Heart left ventricle (tissue), 16 donors: ENCODE data around the gene CDH23. TPM values are rescaled to one million over a fixed set of nuclear protein-coding genes. Genes with fewer than 3 reads are reported as not detected.

Experiments
- ATAC-seq, 4 donors: fragments of 200-7000 bp; cut with Tn5 transposase; one replicate each; pipeline ENCODE4 v1.9.1; 2020 to 2022; ENCODE audit warnings: moderate library complexity in 4 of 4, mild to moderate bottlenecking in 3 of 4, moderate number of reproducible peaks in 1 of 4
- DNase-seq, 5 donors: peaks; one replicate each; pipeline ENCODE4 v3.0.0-alpha.2; 2020
- H3K27ac ChIP-seq, 12 donors: fragments of 200-600 bp; sonication (generic) in 4 of 12; one replicate each; pipeline versions ENCODE4 v1.5.0 to v1.8.0; 2016 to 2022; ENCODE audit warnings: mild to moderate bottlenecking in 2 of 12
- H3K27me3 ChIP-seq, 9 donors: fragments of 200-600 bp; sonication (generic) in 2 of 9; one replicate each; pipeline versions ENCODE4 v1.5.1 to v1.8.0; 2016 to 2022; ENCODE audit warnings: mild to moderate bottlenecking in 3 of 9
- H3K36me3 ChIP-seq, 9 donors: fragments of 200-600 bp; sonication (generic) in 2 of 9; one replicate each; pipeline versions ENCODE4 v1.5.0 to v1.8.0; 2018 to 2022; ENCODE audit warnings: mild to moderate bottlenecking in 2 of 9
- H3K4me1 ChIP-seq, 12 donors: fragments of 200-600 bp; sonication (generic) in 4 of 12; one replicate each; pipeline versions ENCODE4 v1.5.0 to v1.8.0; 2016 to 2022; ENCODE audit warnings: mild to moderate bottlenecking in 3 of 12
- H3K4me3 ChIP-seq, 12 donors: fragments of 200-600 bp; sonication (generic) in 4 of 12; one replicate each; pipeline versions ENCODE4 v1.5.0 to v1.8.0; 2017 to 2022; ENCODE audit warnings: mild to moderate bottlenecking in 9 of 12, moderate library complexity in 4 of 12
- H3K9me3 ChIP-seq, 12 donors: fragments of 200-600 bp; sonication (generic) in 4 of 12; one replicate each; pipeline versions ENCODE4 v1.5.0 to v1.8.0; 2016 to 2022; ENCODE audit warnings: mild to moderate bottlenecking in 1 of 12
- POLR2A ChIP-seq, 2 donors: fragments of 450-650 bp; IDR thresholded peaks; one replicate each; pipeline ENCODE4 v1.6.1; 2017; ENCODE audit warnings: antibody characterized with exemption in 2 of 2, mild to moderate bottlenecking in 2 of 2, moderate library complexity in 2 of 2
- WGBS, 4 donors: extraction: QIAGEN DNeasy Blood & Tissue Kit in 2 of 4; methylation state at CpG; one replicate each; pipeline versions ENCODE4 v1.1.5 to v1.1.7; 2013 to 2018; 5-methylcytosine and 5-hydroxymethylcytosine counted together
- intact Hi-C, 10 donors: fragments of 100-400 bp; cut with DNase I; formaldehyde crosslinking; loops; one replicate each; pipeline versions ENCODE4 v1.11.1 to v1.14.2; 2022
- polyA plus RNA-seq, 2 donors: library from polyadenylated mRNA; stranded (reverse); fragments of 200-250 nt; gene quantifications; one replicate each; pipeline ENCODE4 v1.2.3, GENCODE V29; 2013
- total RNA-seq, 9 donors: library from RNA; depleted of rRNA in 2 of 9; stranded (reverse); fragments of >200 nt in 2 of 9; fragmentation: NEBNext Ultra II Directional in 3 of 9; extraction: Animal tissue kit (Norgen Biotek cat#: 25700) in 3 of 9; gene quantifications; one replicate each; pipeline versions ENCODE4 v1.1.0 to v1.2.4, GENCODE V29; 2016 to 2023
- TF ChIP-seq, protein P1 (sequence below), 12 donors: fragments of 200-600 bp; sonication (generic) in 4 of 12; IDR thresholded peaks; one replicate each; pipeline versions ENCODE4 v1.5.0 to v1.8.0; 2018 to 2022; ENCODE audit warnings: antibody characterized with exemption in 12 of 12, mild to moderate bottlenecking in 5 of 12
- donor health status: ischemic (EF 13 %, LVEDD 7.1; RV severe dilation, severe dysfunction).
- donor health status: healthy with polysubstance abuse.
- donor health status: DM: no; HTN: yes; CAD: no.
- donor health status: DM: no; HTN: no; CAD: no.
- donor health status: ischemic (EF 25% LVEDD 6.9; RV normal size, moderate dysfunction).
- donor health status: ischemic (EF 25% LVEDD 5.7; RV mildly dilated, moderate dysfunction).
- donor health status: healthy.
- donor health status: DM: yes; HTN: yes; CAD: no.
- donor health status: ischemic (EF 35%, LVEDD 5.7; RV mildly dilated, moderate dysfunction).
- donor health status: nonischemic (EF 11% LVEDD 7.7; RV severe dilation, severe dysfunction).
- donor health status: DM: yes; HTN: yes; CAD: no.
- donor health status: PGD.
- donor health status: ischemic (EF 29% LVEDD 5.4; RV normal size, mild dysfunction).
- donor health status: nonischemic (EF 23%, LVEDD 6.1; RV moderate dilation, normal function).

CDH23 gene
- total and polyA plus RNA-seq, 11 donors: 1.2 to 8.6 (median 3.9) TPM

DNA sequence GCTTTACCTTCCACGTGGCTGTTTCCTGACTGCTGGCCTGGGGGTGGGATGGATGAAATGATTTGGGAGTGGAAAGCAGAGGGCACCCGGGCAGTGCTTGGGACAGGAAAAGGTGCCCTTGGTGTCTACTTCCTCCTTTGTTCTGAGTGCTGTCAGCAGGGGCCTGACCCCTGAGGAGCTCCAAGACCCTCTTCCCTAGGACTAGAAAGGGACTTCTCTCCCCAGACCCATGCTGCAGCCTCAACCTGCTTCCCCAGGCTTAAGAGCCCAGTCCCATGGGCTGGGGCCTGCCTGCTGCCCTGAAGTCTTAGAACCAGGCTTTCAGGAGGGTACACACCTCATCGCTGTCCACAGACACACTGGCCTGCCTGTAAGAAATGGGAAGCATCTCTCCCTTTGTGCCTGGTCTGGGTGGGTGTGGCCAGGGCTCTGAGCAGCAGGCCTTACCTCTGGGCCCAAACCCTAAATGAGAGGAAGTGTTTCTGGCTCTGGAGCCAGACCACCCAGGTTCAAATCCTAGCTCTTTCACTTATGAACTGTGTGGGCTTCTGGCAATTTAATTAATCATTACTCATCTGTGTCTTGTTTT, 12.9 kb downstream of the CDH23 start:
- H3K4me3 ChIP-seq: no peak overlapping the region
- H3K4me1 ChIP-seq: no peaks in the 10 kb centered on the region
- DNase-seq (no peak), ATAC-seq (no peak)
- no peaks in the 10 kb centered on the region for H3K27me3 ChIP-seq
- peaks cover 0 to 34% (median 15%) of the 10 kb centered on the region in 12 donors for H3K9me3 ChIP-seq
- WGBS, 4 donors: 45 to 63% (median 59%) methylated on average over 3 of the region's 3 CpGs
- H3K36me3 ChIP-seq: no peaks in the 10 kb centered on the region
- H3K27ac ChIP-seq: no peak overlapping the region
- TF ChIP-seq POLR2A (IDR thresholded peaks at IDR 0.05): no peak
- TF ChIP-seq, protein P1, sequence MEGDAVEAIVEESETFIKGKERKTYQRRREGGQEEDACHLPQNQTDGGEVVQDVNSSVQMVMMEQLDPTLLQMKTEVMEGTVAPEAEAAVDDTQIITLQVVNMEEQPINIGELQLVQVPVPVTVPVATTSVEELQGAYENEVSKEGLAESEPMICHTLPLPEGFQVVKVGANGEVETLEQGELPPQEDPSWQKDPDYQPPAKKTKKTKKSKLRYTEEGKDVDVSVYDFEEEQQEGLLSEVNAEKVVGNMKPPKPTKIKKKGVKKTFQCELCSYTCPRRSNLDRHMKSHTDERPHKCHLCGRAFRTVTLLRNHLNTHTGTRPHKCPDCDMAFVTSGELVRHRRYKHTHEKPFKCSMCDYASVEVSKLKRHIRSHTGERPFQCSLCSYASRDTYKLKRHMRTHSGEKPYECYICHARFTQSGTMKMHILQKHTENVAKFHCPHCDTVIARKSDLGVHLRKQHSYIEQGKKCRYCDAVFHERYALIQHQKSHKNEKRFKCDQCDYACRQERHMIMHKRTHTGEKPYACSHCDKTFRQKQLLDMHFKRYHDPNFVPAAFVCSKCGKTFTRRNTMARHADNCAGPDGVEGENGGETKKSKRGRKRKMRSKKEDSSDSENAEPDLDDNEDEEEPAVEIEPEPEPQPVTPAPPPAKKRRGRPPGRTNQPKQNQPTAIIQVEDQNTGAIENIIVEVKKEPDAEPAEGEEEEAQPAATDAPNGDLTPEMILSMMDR (IDR thresholded peaks at IDR 0.05): no peak
- intact Hi-C loops: no loop called here

DNA sequence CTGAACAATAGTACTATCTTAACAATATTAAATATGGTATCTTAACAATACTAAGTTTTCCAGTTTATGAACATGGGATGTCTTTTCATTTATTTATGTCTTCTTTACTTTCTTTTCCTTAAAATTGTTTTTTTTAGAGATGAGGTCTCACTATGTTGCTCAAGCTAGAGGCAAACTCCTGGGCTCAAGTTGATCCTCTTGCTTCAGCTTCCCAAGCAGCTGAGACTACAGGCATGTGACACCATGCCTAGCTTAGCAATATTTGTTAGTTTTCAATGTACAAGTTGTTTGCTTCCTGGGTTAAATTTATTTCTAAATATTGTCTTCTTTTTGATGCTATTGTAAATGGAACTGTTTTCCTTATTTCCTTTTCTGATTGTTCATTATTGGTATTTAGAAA, 16.9 kb downstream of the CDH23 start:
- intact Hi-C loops: no loop called here
- ATAC-seq (no peak), DNase-seq (no peak)
- Histone ChIP-seq H3K9me3 (peaks cover 0 to 38% (median 15%) of the 10 kb centered on the region in 12 donors), H3K27ac (no peak overlapping the region), H3K4me3 (no peak overlapping the region), H3K36me3 (no peaks in the 10 kb centered on the region), H3K4me1 (no peaks in the 10 kb centered on the region), H3K27me3 (no peaks in the 10 kb centered on the region)
- no peak for TF ChIP-seq POLR2A (IDR thresholded peaks at IDR 0.05)
- TF ChIP-seq, protein P1 (IDR thresholded peaks at IDR 0.05): no peak

DNA sequence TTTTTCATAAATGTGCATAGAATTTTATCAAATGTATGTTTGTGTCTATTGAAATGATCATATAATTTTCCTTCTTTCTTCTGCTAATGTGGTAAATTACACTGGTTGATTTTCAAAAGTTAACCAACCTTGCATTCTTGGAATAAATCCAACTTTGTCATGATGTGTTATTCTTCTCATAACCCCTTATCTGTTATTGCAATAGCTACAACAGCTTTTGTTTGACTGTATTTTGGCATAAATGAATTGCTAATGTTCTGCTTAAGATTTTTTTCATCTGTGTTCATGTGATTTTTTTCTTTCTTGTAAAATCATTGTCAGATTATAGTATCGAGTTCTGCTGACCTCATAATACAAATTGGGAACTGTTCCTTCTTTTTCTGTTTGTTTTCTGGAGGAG, 17.6 kb downstream of the CDH23 start:
- no peaks in the 10 kb centered on the region for H3K4me1 ChIP-seq
- ATAC-seq (no peak), DNase-seq (no peak)
- 25 to 49% (median 38%) methylated on average over 1 of the region's 1 CpG for WGBS, 4 donors
- no peaks in the 10 kb centered on the region for H3K27me3 ChIP-seq
- no peak for TF ChIP-seq POLR2A (IDR thresholded peaks at IDR 0.05)
- TF ChIP-seq, protein P1 (IDR thresholded peaks at IDR 0.05): no peak
- intact Hi-C loops: no loop called here
- H3K36me3 ChIP-seq: no peaks in the 10 kb centered on the region
- peaks cover 0 to 38% (median 15%) of the 10 kb centered on the region in 12 donors for H3K9me3 ChIP-seq
- H3K4me3 ChIP-seq: no peak overlapping the region
- no peak overlapping the region for H3K27ac ChIP-seq

DNA sequence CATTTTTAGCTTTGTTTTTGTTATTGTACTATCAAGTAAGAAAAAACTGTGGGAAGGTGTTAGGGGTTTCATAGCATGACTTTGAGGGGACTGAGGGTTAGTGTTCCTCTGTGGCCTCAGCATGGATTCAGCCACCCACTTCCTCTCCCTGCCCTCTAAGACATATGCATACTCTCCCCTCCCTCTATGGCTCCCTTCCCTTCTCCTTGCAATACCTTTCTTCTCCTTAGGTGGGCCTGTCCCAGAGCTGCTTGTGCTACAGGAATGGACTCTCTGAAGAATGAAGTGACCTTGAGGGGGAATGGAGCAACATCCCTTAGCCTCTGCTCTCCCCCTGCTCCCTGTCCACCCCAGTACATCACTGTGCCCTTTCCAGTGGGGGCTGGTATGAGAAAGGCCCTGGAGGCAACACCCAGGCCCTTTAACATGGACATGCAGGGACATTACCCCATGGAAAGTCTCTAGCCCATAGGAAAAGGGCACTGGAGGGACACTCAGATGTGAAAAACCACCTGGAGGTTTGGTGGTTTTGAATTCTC, 22.4 kb downstream of the CDH23 start:
- H3K9me3 ChIP-seq: peaks cover 0 to 9% (median 0%) of the 10 kb centered on the region in 12 donors
- ATAC-seq: no peak
- intact Hi-C loops: no loop called here
- H3K4me3 ChIP-seq: no peak overlapping the region
- no peaks in the 10 kb centered on the region for H3K36me3 ChIP-seq
- DNase-seq: no peak
- no peak overlapping the region for H3K27ac ChIP-seq
- no peaks in the 10 kb centered on the region for H3K4me1 ChIP-seq
- TF ChIP-seq POLR2A (IDR thresholded peaks at IDR 0.05): no peak
- H3K27me3 ChIP-seq: no peaks in the 10 kb centered on the region

DNA sequence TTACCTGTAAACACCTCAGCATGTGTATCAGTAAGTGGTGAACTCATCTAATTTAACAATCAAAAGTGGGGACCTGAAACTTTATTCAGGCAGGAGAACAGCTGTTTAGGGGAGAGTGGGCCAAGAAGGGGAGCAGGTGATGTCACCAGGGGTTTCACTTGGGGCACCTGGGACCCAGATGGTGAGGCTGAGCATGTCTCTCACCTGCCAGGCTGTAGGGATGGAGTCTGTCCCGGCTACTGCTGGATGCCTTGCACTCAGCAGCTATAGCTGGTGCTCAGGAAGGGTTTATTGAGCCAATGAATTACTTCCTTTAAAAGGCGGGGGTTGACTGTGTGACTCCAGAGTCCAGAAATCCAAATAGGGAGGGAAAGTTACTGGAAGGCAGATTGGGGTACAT, 23.0 kb downstream of the CDH23 start:
- DNase-seq: peak in 1 of 5 donors; percentile 2
- no peak for ATAC-seq
- H3K27ac ChIP-seq: no peak overlapping the region
- intact Hi-C loops: no loop called here
- WGBS, 4 donors: 85 to 94% (median 90%) methylated on average over 2 of the region's 2 CpGs
- no peaks in the 10 kb centered on the region for H3K36me3 ChIP-seq
- TF ChIP-seq, protein P1 (IDR thresholded peaks at IDR 0.05): no peak
- no peak for TF ChIP-seq POLR2A (IDR thresholded peaks at IDR 0.05)
- no peaks in the 10 kb centered on the region for H3K27me3 ChIP-seq
- no peak overlapping the region for H3K4me3 ChIP-seq
- no peaks in the 10 kb centered on the region for H3K4me1 ChIP-seq
- peaks cover 0 to 5% (median 0%) of the 10 kb centered on the region in 12 donors for H3K9me3 ChIP-seq
